SKM-1 (cell line): ENCODE measurements around the gene FSHR.

Experiments used
- DNase-seq: peaks from one replicate; lab custom pipeline; 2025; ENCODE audit not compliant: unreplicated experiment; lab: John Stamatoyannopoulos, UW

Gene FSHR

DNA sequence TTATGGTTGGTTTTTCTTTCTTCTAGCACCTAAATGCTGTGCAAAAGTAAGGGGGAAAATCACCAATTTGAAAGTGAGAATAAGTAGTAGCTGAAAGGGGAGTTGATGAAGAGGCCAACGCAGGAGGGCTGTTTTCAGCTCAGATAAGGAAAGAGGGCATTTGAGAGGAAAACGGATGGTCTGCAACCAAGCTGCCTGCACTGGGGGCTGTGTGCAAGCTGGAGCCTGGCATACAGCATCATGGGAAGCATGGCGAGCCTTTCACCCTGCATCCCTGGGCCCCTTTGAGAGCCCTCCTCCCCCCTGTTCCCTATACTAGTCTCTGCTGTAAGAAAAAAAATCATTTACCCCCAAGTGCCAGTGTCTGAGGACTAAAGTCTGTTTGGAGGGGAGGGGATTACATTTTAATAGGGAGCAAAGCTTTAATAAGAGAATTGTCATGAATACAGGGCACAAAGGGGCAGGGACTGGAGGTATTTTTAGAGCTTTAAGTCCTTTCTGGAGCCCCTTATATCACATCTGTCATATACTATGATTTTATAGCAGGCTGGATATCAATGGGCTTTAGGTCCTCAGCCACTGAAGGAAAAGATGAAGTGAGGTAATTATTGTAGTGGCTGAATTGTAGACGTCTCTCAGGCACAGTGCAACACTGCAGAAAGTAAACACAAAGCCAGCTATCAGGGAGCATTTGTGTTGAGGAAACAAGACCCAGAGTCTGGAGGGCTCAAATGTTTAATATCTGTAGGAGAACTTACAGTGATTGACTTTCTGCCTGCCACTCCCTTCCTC, 120.7 kb downstream of the FSHR start:
- no peak for DNase-seq

DNA sequence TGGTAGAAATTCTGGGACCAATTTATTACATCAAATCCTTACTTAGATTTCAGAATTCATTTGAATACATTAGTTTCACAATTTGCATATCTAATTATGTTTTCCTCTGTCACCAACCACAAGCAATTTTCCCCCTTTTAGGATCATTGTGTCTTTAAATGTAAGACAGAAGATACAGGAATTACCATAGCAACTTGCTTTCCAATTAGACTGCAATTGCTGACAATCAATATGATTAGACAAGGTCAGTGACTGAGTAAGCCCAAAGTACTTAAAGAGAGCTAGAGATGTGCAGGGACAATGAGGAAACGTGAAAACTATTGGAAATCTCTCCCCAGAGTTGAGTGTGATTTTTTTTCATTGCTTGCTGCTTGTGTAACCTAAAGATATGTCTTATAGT, 121.4 kb downstream of the FSHR start:
- no peak for DNase-seq

DNA sequence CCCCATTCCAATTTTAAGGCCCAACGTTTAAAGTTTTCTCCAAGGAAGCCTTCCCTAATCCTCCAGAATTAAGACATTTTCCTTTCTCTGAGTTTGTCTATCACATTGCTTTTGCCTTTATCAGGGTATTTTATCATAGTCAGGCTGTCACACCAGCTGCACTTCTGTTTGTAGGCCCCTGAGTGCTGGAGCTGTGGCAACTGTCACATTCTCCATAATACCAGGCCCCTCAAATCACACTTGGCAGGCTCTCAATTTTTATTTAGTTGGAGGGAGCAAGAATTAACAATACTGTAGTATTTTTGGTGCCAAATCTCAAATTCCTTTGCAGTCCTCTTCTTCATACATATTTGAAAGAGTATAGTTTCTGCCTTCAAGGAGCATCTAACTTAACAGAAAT, 122.2 kb downstream of the FSHR start:
- no peak for DNase-seq

DNA sequence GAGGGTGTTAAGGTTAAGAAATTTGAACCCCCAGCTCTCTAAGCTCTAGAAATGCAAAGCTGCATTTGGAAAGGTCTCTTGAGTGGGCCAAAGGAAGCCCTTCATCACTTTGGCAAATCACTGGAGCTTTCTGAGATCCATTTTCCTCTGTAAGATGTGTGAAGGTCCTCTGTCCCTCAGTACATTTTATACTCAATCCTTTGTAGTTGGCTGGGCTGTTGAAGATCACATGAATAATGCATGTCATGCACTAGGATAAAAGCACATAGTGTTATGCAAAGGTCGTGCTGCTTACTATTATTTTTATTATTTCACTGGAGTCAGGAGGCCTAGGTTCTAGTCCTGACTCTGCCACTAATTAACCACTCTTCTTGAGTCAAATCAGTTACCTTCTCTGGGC, 124.9 kb downstream of the FSHR start:
- DNase-seq = no peak

DNA sequence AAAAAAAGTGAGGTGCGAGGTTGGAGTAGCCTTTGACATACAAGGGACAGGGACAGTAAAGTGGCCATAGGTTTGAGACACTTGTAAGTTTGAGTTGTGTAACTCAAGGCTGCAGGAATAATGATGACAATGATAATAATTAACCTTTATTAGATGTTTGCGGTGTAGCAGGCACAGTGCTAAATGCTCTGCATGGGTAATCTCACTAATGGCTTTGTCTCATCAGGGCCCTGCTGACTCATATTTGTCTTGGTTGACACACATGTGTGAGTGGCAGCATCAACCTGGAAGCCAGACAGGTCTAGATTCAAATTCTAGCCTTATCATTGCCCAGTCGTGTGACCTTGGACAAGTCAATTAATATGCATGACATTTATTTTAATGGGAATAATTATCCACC, 126.2 kb downstream of the FSHR start:
- DNase-seq = no peak

DNA sequence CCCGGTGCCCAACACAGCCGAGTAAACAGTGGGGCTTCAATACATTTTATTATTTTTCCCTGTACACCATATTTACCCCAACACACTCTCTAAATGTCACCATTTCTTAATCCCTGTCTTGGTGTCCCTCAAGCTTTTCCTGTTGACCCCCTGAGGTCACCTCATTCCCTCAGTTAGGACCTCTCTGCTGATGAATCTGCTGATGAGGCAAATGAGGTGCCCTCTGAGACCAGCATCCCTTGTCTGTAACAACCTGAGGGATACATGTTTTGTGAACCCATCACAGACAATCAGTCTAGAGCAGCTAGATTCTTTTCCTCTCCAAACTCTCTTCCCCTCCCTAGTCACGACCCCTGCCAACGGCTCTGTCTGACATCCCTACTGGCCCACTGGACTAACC, 127.6 kb downstream of the FSHR start:
- DNase-seq = no peak

DNA sequence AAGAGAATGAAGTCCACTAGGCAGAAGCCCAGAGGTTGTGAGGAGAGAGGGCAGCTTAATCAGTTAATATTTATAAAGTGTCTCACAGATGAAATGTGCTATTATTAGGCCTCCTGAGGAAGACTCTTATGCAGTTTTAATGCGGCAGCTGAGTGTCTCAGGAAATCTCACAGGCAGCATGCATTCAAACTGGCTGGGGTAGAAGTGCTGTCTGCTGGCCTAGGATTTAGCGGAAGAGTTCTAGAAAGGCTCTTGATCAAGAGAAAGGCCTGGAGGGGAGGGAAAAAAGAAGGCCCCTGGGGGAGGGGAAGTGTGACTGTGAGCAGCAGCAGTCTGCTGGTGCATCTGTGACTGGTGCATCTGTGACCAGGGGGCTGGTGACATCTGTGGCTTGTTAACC, 133.0 kb downstream of the FSHR start:
- DNase-seq = no peak

DNA sequence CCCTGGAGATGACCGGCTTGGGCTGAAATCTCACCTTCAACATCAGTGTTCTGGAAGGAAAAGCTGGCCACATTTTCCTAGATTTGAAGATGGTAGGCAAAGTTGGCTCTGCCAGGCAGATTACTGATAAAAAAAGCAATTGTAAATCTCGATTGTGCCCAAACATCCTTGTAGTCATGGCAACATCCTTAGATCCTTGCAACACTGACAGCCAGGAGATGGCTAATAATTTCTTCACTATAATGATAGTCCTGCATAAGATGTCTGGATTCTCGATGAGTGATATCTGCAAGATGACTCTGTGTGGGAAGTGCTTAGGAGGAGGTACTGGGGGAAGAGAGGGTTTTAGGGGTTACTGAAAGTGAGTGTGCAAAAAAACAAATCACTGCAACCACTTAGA, 149.1 kb downstream of the FSHR start:
- no peak for DNase-seq

DNA sequence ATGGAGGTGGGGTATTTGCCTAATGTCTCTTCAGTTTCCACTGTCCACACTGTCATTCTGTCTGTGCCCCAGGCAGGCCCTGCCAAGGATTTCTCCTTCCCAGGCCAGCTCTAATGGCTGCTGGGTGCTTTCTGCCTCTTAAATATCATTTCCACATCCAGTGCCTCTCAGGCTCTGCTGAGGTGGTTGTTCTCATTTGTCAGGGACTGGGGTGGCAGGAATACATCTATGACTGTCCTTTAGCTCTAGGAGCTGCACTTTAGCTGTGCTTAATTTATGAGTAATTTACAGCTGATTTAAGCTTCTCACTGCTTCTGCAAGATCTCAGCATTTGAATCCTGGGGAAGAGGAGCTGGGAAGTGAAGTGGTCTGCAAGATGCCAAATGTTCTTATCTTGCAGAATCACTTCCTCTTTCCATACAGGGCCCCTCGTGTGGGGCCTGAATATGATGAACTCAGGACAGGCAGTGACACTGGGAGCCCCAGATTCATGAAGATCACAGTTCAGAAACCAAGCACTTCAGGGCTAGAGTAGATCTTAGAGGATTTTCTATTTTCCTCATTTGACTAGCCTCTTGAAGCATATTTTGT, 150.2 kb downstream of the FSHR start:
- DNase-seq = no peak

DNA sequence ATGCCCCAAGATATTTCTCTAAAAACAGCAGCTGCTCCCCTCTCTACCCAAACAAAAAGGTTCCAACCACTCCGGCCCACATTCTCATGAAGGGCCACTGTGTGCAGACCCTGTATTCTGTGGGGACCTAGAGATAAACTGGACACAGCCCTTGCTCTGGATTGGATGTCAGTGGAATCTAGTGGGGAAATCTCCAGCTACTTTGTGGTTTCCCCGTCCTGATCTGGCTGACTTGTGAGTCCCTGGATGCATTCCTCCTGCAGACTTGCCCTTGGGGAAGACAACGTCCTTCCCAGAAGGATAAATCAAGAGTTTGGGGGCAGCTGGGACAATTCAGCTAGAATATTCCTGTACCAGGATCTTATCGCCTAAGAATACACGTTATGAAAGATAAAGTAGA, 151.1 kb downstream of the FSHR start:
- no peak for DNase-seq

DNA sequence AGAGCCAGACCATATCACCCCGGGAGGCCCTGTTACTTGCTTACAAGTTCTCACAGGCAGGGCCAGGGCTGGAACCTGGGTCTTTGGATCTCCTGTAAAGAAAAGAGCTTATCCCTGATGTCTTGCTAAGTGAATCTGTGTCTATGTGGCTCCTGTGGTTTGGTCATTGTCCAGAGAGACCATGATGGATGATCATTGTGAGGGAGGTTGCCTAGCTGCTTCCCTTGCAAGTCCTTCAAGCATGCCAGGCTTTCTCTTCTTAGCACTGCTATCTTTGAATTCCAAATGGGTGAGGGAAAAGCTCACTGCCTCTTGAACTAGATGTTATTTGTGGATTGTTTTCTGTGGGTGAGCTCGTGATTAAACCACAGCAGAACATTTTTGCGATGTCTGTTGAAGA, 151.6 kb downstream of the FSHR start:
- no peak for DNase-seq

DNA sequence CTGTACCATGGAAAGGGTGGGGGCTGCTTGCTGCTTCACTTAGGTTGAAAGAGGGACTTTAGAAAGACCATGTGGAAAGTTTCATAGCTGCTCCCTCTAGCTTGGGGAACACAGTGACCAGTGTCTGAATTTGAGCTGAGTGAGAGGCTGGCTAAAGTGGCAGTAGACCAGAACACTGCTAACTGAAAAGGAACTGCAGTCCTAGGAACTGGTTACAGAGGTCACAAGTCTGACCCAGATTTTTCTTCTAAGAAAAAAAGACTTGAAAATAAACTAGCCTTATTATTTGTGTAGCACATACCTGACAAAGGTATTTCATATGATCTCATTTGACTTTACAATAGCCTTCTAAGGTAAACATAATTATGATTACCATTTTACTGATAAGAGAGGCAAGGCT, 153.6 kb downstream of the FSHR start:
- no peak for DNase-seq

DNA sequence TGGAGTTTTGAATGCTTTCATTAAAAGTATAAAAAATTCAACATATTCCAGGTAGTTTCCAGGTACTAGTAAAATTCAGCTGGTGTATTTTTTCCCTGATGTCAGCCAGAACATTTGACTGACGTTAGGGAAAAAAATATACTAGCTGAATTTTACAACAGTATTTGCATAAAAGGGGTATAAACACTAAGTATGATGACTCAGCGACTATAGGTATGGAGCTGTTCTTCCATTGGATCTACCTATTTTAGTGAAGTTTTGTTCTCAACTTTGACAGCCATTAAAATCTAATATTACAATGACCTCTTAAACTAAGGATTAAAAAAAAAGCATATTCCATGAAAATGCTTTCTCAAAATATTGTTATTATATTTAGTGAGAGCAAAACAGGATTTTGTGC, 155.9 kb downstream of the FSHR start:
- DNase-seq = no peak

DNA sequence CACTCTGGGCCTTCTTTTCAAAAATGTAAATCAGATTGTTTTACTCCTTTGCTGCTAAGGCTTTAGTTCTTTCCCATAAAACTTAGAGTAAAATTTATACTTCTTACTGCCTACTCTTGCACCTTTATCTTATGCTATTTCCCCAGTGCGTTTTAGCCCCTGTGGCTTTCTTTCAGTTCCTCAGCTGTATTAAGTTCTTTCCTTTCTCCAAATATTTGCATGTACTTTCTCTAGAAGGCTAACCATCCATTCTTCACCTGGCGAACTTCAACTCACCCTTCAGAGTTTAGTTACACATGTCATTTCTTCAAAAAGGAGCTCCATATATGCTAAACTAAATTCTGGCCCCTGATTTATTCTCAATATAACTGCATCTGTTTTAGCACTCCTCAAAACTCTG, 160.7 kb downstream of the FSHR start:
- DNase-seq = no peak

DNA sequence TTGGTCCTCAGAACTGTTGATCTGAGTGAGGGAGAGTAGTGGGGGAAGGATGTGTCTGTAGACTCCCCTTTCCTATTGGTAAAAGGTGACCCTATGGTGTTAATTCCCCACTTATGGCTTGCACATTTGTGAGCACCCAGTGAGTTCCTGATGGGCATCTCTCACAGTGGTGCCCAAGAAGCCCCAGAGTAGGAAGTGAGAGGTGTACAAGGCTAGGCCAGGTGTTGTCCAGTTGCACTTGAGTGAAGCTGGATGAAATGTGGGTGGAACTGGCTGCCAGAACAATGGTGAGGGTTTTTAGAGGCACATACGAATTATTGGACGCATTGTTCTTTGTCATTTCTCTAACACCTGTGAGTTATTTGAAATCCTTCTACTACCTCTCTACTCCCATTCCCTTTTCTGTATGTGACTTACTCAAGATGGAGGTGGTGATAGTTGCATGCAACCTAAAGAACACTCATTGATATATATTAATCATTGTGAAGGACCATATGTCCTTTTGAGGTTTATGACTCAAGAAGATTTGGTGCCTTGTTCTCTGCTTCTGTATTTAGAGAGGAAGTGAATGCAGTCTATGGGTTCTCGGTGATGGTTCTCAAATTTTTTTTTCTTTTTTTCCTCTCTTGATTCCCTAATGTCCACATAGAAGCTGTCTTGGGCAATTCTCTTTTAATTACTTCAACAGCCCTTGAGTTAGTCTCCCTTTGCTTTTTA, 162.7 kb downstream of the FSHR start:
- DNase-seq = no peak

DNA sequence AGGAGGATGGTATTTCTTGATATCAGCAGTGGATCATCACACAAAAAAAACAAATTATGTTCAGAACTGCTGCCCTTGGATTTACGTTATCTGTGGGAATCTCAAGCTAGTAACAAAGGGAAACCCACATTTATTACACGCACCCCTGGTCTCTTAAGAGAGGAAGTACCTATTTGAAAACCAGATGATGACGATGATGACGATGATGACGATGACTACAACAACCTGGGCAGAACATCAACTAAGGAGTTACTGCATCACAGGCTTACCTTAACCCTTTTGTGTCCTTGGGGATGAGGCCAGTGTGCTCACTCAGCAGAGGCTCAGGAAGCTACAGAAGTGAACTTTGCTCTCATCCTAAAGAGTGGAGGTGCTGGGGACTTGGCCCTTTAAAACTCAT, 169.4 kb downstream of the FSHR start:
- DNase-seq = no peak

DNA sequence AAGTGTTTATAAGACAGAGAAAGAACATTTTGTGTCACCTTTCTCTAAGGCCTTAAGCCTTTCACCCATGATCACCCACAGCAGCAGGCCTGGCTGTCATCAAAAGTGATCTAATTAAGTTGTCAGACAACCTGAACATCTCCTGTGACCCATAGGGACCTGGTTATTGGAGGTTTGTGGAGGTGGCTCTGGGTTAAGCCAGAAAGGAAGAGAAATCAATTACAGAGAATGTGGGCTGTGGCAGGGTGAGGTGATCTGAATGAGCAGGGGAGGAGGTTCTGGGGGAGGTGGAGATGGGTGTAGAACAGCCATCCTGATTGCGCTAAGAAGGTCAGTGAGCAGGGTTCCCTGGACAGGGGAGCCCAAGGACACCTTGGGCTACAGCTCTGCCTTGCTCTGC, 170.8 kb downstream of the FSHR start:
- DNase-seq = no peak

DNA sequence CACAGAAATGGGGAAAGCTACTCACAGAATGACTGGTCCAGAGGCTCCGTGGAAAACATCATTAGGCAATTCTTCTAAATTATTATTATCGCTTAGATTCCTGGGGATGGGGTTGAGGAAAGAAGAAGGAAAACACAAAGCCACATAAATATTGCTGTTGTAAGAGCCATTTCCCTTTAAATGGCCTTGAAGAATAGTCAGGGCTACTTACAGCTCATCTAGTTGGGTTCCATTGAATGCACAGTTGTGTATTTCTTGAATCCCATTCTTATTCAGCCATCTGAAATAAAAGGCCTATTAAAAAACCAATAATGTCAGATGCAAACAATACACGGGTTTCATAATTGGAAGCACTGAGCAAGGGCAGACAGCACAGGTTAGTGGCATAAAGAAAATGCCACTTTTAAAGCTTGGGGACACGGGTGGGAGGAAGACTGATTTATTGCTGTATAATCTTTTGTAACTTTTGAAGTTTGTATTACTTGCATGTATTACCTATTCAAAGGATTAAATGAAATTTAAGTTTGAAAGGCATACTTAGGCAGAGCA, 171.4 kb downstream of the FSHR start:
- no peak for DNase-seq

DNA sequence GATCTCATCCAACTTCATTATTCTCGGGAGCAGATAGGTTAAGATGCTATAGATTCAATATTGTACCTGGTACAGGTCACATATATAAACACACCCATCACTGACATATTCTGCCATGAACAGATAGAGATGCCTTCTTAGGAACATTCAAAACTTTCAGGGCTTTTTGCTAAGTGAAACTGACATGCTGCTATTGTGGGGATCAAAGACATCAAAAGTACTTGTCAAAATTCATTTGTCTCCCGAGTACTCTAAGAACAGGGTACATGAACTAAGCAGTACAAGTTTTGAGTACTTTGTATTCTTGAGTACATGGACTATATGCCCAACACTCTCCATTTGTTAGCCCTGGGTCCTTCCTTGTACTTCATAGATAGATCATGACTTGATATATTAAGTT, 173.5 kb downstream of the FSHR start:
- DNase-seq = no peak

DNA sequence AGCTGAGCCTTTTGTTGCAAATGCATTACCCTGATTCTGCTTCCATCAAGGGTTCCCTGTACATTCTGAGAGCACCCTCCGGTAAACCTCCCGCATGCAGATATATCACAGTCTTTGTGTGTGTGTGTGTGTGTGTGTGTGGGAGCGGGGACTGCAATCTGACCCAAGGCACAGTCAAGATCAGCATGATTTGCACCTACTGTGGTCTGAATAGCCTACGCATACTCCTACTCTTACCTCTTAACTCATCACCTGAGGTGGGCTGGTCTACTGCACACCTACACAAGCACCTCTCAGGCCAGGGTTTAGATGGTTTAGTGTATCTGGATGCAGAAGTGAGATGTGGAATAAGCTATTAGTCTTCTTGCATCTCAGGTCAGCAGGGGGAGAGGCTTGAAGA, 174.6 kb downstream of the FSHR start:
- DNase-seq = no peak

DNA sequence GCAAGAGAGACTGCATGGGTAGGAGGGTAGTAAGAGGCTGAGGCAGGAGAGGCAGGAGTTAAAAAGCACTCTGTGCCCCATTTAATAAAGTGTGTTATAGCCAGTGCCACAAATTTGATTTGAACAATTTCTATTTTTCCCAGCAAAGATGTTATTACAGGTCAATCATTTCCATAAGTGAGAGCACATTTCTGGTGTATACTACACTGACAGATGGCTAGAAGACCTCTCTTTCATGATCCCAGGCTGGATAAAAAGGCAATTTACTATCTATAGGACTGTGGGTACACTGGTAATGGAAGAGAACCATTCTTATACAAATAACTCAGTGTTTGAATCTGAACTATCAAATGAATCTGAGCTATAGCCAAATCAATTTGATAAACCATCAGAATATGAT, 176.2 kb downstream of the FSHR start:
- no peak for DNase-seq

DNA sequence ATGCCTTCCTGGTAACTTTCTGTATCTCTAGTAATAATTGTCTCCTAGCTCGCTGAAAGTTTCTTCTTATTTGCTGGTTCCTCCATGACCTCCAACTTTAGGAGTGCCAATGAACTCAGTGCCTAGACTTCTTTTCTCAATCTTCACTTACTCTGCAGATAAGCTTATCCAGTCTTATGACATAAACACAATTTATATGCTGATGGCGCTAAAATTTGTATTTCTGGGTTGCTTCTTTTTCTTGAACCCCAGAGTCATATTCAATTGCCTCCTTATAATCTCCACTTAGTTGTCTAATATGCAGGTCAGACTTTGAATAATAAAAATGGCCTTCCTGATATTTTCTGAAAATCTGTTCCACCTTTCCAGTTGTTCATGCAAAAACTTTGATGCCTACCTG, 182.5 kb downstream of the FSHR start:
- DNase-seq = no peak
